Fibroblast of lung (primary cell): ENCODE measurements around the gene PCBP3. TPM values are rescaled to one million over a fixed set of nuclear protein-coding genes. Genes with fewer than 3 reads are reported as not detected.

Experiments used
- DNase-seq, 2 donors: peaks; one replicate each; pipeline versions ENCODE4 v3.0.0 to v3.0.0-alpha.2; 2010; ENCODE audit warnings: low read depth in 2 of 2
- H2AFZ ChIP-seq: 2 replicates; pipeline ENCODE4 v1.5.1; 2012; ENCODE audit warnings: low read length, control low read depth, inconsistent platforms
- H3K27ac ChIP-seq: 2 replicates; pipeline ENCODE4 v1.5.1; 2011; ENCODE audit warnings: low read length, control low read depth; ENCODE audit not compliant: insufficient read depth
- H3K27me3 ChIP-seq: 2 replicates; pipeline ENCODE4 v1.5.1; 2011; ENCODE audit warnings: mild to moderate bottlenecking, low read length; ENCODE audit not compliant: control insufficient read depth, insufficient read depth
- H3K36me3 ChIP-seq: 2 replicates; pipeline ENCODE4 v1.5.1; 2011; ENCODE audit warnings: low read length; ENCODE audit not compliant: control insufficient read depth, insufficient read depth
- H3K4me1 ChIP-seq: 2 replicates; pipeline ENCODE4 v1.5.1; 2011; ENCODE audit warnings: low read length; ENCODE audit not compliant: control insufficient read depth, insufficient read depth; ENCODE audit errors: extremely low read depth
- H3K4me2 ChIP-seq: 2 replicates; pipeline ENCODE4 v1.5.1; 2011; ENCODE audit warnings: low read length, control low read depth; ENCODE audit not compliant: insufficient read depth; ENCODE audit errors: extremely low read depth
- H3K4me3 ChIP-seq, 4 experiments: fragments of 200-600 bp in 1 of 4; sonication (generic) in 1 of 4; replicated peaks in 1 of 4; 2 replicates each; pipeline ENCODE4 v1.5.1; 2011 to 2016; ENCODE audit warnings: low read length in 4 of 4, low read depth in 3 of 4, mild to moderate bottlenecking in 3 of 4, control low read depth in 2 of 4, inconsistent platforms in 1 of 4, mixed read lengths in 1 of 4; ENCODE audit not compliant: insufficient read depth in 1 of 4; ENCODE audit errors: control extremely low read depth in 1 of 4
- H3K79me2 ChIP-seq: 2 replicates; pipeline ENCODE4 v1.5.1; 2012; ENCODE audit warnings: mild to moderate bottlenecking, low read length, inconsistent platforms; ENCODE audit not compliant: control insufficient read depth, insufficient read depth
- H3K9ac ChIP-seq: 2 replicates; pipeline ENCODE4 v1.5.1; 2011; ENCODE audit warnings: mild to moderate bottlenecking, low read length, control low read depth; ENCODE audit not compliant: insufficient read depth
- H3K9me3 ChIP-seq: 2 replicates; pipeline ENCODE4 v1.5.1; 2012; ENCODE audit warnings: low read depth, low read length; ENCODE audit not compliant: control insufficient read depth, insufficient read depth
- H4K20me1 ChIP-seq: 2 replicates; pipeline ENCODE4 v1.5.1; 2011; ENCODE audit warnings: low read length; ENCODE audit not compliant: control insufficient read depth, insufficient read depth; ENCODE audit errors: extremely low read depth
- CTCF ChIP-seq, 2 donors: IDR thresholded peaks in 1 of 2; conservative IDR thresholded peaks in 1 of 2; 1 replicate in 1 of 2; 2 replicates in 1 of 2; pipeline ENCODE4 v1.5.1; 2011 to 2012; ENCODE audit warnings: low read length in 2 of 2, control low read depth in 1 of 2, inconsistent platforms in 1 of 2, low read depth in 1 of 2, mild to moderate bottlenecking in 1 of 2
- EZH2 ChIP-seq: IDR thresholded peaks from 2 replicates; pipeline ENCODE4 v1.5.1; 2012; ENCODE audit warnings: low read length, control low read depth, mild to moderate bottlenecking; ENCODE audit errors: missing control alignments
- polyA plus RNA-seq, 2 donors: library from polyadenylated mRNA; depleted of rRNA in 1 of 2; stranded (reverse) in 1 of 2; unstranded in 1 of 2; fragments of >200 nt; gene quantifications; 2 replicates each; pipeline ENCODE4 v1.2.1, GENCODE V29; 2011 to 2012; ENCODE audit warnings: missing spikeins in 1 of 2
- total RNA-seq: library from RNA; depleted of rRNA; stranded (reverse); fragments of >200 nt; gene quantifications from 2 replicates; pipeline ENCODE4 v1.2.1, GENCODE V29; 2014

PCBP3 gene
- total and polyA plus RNA-seq, 2 donors (not counting 1 experiment from before 2014, with no cell fraction given) = 0.51 to 1.7 TPM

DNA sequence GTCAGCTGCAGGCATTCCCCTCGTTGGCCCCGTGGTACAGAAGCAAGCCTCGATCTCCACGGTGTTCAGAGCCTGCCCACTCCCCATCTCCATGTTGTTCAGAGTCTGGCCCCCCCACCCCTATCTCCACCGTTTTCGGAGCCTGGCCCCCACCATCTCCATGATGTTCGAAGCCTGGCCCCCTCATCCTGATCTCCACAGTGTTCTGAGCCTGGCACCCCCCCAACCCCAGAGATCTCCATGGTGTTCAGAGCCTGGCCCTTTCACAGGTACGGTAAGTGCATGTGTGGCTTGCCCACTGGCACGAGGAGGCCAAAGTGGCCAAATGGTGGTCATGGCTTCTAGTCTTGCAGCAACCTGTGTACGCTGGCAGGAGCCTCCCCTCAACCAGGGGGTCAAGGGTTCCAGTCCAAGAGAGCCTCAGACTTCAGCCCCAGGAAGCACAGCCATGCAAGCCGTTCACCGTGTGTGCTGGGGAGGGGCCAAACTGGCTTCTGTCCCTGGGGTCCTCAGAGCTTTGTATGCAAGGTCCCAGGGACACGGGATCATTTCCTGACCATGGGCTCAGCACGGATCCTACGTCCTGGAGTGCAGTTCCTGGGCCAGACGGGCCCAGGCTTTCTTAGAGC, 13.3 kb upstream of the PCBP3 start:
- H2AFZ ChIP-seq = no peak overlapping the region
- H3K79me2 ChIP-seq = no peaks in the 10 kb centered on the region
- H3K4me3 ChIP-seq = no peak overlapping the region
- no peaks in the 10 kb centered on the region for H3K4me1 ChIP-seq
- TF ChIP-seq EZH2 (no peak), CTCF (conservative IDR thresholded peaks at IDR 0.05 in 1 of 2, IDR thresholded peaks at IDR 0.05 in 1 of 2; ENCODE audit: low read depth in 1 of 2, low read length in 2 of 2) (no peak)
- H3K9ac ChIP-seq = no peak overlapping the region
- H3K27ac ChIP-seq = no peak overlapping the region
- H3K4me2 ChIP-seq = no peak overlapping the region
- H4K20me1 ChIP-seq = no peaks in the 10 kb centered on the region
- no peaks in the 10 kb centered on the region for H3K27me3 ChIP-seq
- no peak for DNase-seq
- no peaks in the 10 kb centered on the region for H3K9me3 ChIP-seq
- H3K36me3 ChIP-seq = no peaks in the 10 kb centered on the region

DNA sequence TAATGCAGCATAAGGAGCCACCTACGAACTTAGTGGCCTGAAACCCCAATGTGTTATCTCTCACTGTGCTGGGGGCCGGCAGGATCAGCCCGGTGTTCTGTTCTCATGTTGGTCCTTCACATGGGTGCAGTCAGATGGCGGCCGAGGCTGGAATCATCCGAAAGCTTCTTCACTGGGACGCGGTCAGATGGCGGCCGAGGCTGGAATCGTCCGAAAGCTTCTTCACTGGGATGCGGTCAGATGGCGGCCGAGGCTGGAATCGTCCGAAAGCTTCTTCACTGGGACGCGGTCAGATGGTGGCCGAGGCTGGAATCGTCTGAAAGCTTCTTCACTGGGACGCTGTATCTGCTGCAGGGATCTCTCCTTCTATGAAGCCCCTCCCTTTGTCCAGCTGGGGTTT, 12.6 kb upstream of the PCBP3 start:
- Histone ChIP-seq H3K9ac (no peak overlapping the region), H3K4me2 (no peak overlapping the region), H4K20me1 (peaks cover 2% of the 10 kb centered on the region), H3K4me3 (no peak overlapping the region), H3K27me3 (no peaks in the 10 kb centered on the region), H3K36me3 (no peaks in the 10 kb centered on the region), H3K79me2 (no peaks in the 10 kb centered on the region), H2AFZ (no peak overlapping the region), H3K9me3 (no peaks in the 10 kb centered on the region), H3K27ac (no peak overlapping the region), H3K4me1 (no peaks in the 10 kb centered on the region)
- no peak for DNase-seq
- TF ChIP-seq CTCF (conservative IDR thresholded peaks at IDR 0.05 in 1 of 2, IDR thresholded peaks at IDR 0.05 in 1 of 2; ENCODE audit: low read depth in 1 of 2, low read length in 2 of 2) (no peak), EZH2 (no peak)

- no peak overlapping the region for H2AFZ ChIP-seq
- no peaks in the 10 kb centered on the region for H3K79me2 ChIP-seq
- H3K4me3 ChIP-seq = no peak overlapping the region
- no peaks in the 10 kb centered on the region for H3K9me3 ChIP-seq
- H3K9ac ChIP-seq = no peak overlapping the region
- H3K27me3 ChIP-seq = no peaks in the 10 kb centered on the region
- H3K36me3 ChIP-seq = no peaks in the 10 kb centered on the region
- peaks cover 2% of the 10 kb centered on the region for H4K20me1 ChIP-seq
- H3K4me2 ChIP-seq = no peak overlapping the region
- no peaks in the 10 kb centered on the region for H3K4me1 ChIP-seq
- no peak for TF ChIP-seq EZH2
- TF ChIP-seq CTCF (conservative IDR thresholded peaks at IDR 0.05 in 1 of 2, IDR thresholded peaks at IDR 0.05 in 1 of 2; ENCODE audit: low read depth in 1 of 2, low read length in 2 of 2) = no peak
- no peak for DNase-seq
- H3K27ac ChIP-seq = no peak overlapping the region
These were observed 12.0 kb upstream of the PCBP3 start for GRCh38 chr21:45631540-45631939.
